ENCODE measurements around the gene CCL3. TPM values are rescaled to one million over a fixed set of nuclear protein-coding genes. Genes with fewer than 3 reads are reported as not detected.

Gene CCL3
- total RNA-seq, 2 donors from 2014 or later = 7.3 to 42.9 TPM

DNA sequence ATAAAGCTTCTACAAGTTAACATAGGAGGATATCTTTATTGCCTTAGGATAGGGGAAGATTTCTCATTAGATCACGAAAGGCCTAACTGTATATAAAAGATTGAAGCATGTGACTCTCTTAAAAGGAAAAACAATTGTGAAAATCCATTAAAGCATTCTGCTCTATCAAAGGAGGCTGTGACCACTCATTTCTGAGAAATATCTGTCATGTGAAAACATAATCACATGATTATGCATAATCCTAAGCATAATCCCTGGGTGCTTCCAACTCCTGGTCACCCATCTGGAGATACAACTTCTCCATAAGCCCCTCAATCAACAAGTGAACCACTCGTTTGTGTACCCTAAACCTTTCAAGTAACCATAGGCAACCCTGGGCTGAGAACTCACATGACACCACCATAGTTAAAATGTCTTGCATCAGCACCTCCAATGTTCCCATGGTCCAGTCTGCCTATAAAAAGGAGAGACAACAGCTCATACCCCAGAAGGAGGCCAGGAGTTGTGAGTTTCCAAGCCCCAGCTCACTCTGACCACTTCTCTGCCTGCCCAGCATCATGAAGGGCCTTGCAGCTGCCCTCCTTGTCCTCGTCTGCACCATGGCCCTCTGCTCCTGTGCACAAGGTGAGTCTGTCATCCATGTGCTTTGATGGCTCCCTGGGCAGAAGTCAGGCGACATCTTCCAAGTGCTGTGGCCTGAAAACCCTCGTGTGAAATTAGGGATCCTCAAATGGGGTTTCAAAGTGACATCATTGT is 26.0 kb downstream of the CCL3 start, which contains the start of gene CCL18:
CCL18 (plus strand) TSS at position 487 of the 756 bp plus-strand sequence; CDS start at position 558, 71 bp downstream.
- Histone ChIP-seq H3K36me3 (no peaks in the 10 kb centered on the region), H3K4me1 (ENCODE audit: control insufficient read depth in 1 of 2, low read depth in 2 of 2) (no peaks in the 10 kb centered on the region), H3K4me3 (no peak within 1 kb of the TSS), H3K27ac (no peak within 1 kb of the TSS), H3K27me3 (replicated peaks; ENCODE audit: insufficient read depth) (no peaks in the 10 kb centered on the region), H3K9me3 (no peaks in the 10 kb centered on the region)
- no peak for TF ChIP-seq CTCF (IDR thresholded peaks at IDR 0.05)
- DNase-seq (ENCODE audit: low spot score) (no peak), ATAC-seq (ENCODE audit: insufficient number of reproducible peaks, low FRiP score, low read depth) (no peak)

- DNase-seq (ENCODE audit: low spot score) (no peak), ATAC-seq (ENCODE audit: insufficient number of reproducible peaks, low FRiP score, low read depth) (no peak)
- H3K27me3 ChIP-seq (replicated peaks; ENCODE audit: insufficient read depth) = no peaks in the 10 kb centered on the region
Observed at GRCh38 chr17:36060816-36061215, 29.1 kb downstream of the CCL3 start.

GRCh38 chr17:36059406-36059805 is 30.5 kb downstream of the CCL3 start:
- H3K4me3 ChIP-seq = no peak overlapping the region
- no peak for TF ChIP-seq CTCF (IDR thresholded peaks at IDR 0.05)
- no peak for ATAC-seq (ENCODE audit: insufficient number of reproducible peaks, low FRiP score, low read depth)
- no peak overlapping the region for H3K27ac ChIP-seq
- H3K27me3 ChIP-seq (replicated peaks; ENCODE audit: insufficient read depth) = no peaks in the 10 kb centered on the region
- no peaks in the 10 kb centered on the region for H3K4me1 ChIP-seq (ENCODE audit: control insufficient read depth in 1 of 2, low read depth in 2 of 2)
- DNase-seq (ENCODE audit: low spot score) = no peak
- no peaks in the 10 kb centered on the region for H3K9me3 ChIP-seq
- no peaks in the 10 kb centered on the region for H3K36me3 ChIP-seq

More at GRCh38 chr17:36060816-36061215, 29.1 kb downstream of the CCL3 start:
- Histone ChIP-seq H3K27ac (no peak overlapping the region), H3K9me3 (no peaks in the 10 kb centered on the region), H3K36me3 (no peaks in the 10 kb centered on the region), H3K4me3 (no peak overlapping the region), H3K4me1 (ENCODE audit: control insufficient read depth in 1 of 2, low read depth in 2 of 2) (no peaks in the 10 kb centered on the region)
- TF ChIP-seq CTCF (IDR thresholded peaks at IDR 0.05) = no peak

DNA sequence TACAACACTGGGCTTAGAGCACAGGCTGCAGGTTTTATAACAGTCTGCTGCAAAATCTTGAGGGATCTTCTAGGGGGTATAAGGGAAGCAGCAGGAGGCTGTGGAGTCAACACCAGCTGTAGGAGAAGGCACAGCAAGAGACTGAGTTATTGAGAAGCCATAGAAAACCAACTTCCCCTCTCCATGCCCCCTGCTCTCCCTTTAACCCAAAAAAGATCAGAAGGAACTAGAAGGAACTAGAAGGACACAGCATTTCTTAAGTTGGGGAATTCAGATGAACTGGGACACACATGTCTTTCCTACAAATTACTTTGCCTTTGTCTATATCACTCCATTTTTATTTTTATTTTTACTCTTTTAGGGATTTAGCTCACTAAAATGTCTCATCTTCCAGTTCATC is 32.0 kb downstream of the CCL3 start:
- Histone ChIP-seq H3K9me3 (no peaks in the 10 kb centered on the region), H3K27me3 (replicated peaks; ENCODE audit: insufficient read depth) (no peaks in the 10 kb centered on the region), H3K27ac (no peak overlapping the region), H3K4me1 (ENCODE audit: control insufficient read depth in 1 of 2, low read depth in 2 of 2) (no peaks in the 10 kb centered on the region), H3K4me3 (no peak overlapping the region), H3K36me3 (no peaks in the 10 kb centered on the region)
- no peak for TF ChIP-seq CTCF (IDR thresholded peaks at IDR 0.05)
- DNase-seq (ENCODE audit: low spot score) = no peak
- ATAC-seq (ENCODE audit: insufficient number of reproducible peaks, low FRiP score, low read depth) = no peak

DNA sequence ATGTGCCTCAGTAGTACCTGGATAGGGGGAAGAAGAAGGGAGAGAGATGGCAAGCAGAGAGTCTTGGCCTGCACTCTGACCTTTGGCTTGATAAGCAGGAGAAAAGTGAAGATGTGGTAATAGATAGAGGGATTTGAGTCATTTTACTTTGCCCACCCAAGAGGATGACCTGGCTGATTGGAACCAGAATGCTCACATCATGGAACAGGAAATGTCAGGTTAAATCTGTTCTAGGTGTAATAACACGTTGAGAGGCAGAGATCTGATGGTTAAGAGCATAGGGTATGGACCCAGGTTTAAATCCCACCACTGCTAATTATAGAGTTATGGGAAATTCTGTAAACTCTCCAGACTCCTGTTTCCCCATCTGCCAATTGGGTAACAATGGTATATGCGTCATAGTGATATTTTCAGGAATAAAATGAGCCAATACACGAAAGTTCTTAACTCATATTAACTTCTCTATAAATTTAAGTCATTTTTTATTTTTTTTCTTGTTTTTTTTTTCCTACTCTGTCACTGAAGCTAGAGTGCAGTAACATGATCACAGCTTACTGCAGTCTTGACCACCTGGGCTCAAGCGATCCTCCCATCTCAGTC is 33.9 kb downstream of the CCL3 start:
- Histone ChIP-seq H3K27me3 (replicated peaks; ENCODE audit: insufficient read depth) (no peaks in the 10 kb centered on the region), H3K9me3 (peaks cover 3% of the 10 kb centered on the region), H3K36me3 (no peaks in the 10 kb centered on the region), H3K4me1 (ENCODE audit: control insufficient read depth in 1 of 2, low read depth in 2 of 2) (no peaks in the 10 kb centered on the region), H3K4me3 (no peak overlapping the region), H3K27ac (no peak overlapping the region)
- TF ChIP-seq CTCF (IDR thresholded peaks at IDR 0.05) = no peak
- ATAC-seq (ENCODE audit: insufficient number of reproducible peaks, low FRiP score, low read depth) (no peak), DNase-seq (ENCODE audit: low spot score) (no peak)

Data from thoracic aorta (tissue), 2 donors.